Epidermal melanocyte (primary cell): ENCODE data around the gene CLIP1.
"Not testable (repeated sequence)": the region's sequence is repeated elsewhere in the genome, so short reads cannot be mapped to it uniquely, and the experiment has no call there.

Source experiments
- DNase-seq: peaks from one replicate; pipeline ENCODE4 v3.0.0; 2011; ENCODE audit warnings: low spot score; ENCODE audit not compliant: insufficient read length

The CLIP1 gene

DNA sequence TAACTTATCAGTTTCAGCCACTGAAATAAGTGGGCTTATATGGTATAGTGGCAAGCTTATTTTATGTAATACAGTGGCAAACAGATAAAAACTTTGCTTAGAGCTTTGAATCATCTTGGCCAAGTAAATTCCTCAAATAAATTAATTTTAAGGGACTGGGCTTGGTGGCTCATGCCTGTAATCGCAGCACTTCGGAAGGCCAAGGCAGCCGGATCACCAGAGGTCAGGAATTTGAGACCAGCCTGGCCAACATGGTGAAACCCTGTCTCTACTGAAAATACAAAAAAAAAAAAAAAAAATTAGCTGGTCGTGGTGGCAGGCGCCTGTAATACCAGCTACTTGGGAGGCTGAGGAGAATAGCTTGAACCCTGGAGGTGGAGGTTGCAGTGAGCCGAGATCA lies 24.5 kb downstream of the CLIP1 start:
- DNase-seq: not testable (repeated sequence)

DNA sequence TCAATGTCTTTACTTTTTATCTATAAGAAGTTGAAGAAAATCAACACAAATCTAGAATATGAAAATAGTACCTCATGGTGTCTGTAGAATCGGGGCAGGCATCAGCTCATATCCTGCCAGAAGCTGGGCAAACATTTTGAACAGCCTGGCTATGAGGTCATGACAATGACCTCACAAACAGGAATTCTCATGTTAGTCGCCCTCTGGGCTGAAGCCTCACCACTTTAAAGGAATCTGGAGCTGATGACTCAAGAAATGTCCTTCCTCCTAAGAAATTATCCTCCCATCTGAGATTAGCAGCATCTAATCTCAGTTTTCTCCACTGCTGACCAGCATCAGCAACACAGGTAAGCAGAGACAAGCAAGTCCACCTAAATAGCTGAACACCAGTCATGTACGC lies 27.1 kb downstream of the CLIP1 start:
- no peak for DNase-seq

DNA sequence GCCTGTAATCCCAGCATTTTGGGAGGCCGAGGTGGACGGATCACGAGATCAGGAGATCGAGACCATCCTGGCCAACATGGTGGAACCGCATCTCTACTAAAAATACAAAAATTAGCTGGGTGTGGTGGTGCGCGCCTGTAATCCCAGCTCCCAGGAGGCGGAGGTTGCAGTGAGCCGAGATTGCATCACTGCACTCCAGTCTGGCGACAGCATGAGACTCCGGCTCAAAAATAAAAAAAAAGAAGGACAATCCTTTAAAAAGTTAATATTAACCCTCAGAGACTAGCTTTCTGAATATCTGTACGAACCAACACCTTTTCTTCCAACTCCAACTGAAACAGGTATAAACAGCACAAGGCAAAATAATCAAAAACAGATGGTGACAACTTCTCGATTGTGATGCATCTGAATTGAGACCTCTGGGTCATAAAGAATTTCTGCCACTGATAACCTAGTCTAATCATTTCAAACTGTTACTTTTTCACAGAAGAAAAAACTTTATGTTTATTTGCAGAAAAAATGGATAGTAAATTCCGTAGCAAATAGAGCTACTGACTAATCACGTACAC lies 27.8 kb downstream of the CLIP1 start:
- DNase-seq: no peak

DNA sequence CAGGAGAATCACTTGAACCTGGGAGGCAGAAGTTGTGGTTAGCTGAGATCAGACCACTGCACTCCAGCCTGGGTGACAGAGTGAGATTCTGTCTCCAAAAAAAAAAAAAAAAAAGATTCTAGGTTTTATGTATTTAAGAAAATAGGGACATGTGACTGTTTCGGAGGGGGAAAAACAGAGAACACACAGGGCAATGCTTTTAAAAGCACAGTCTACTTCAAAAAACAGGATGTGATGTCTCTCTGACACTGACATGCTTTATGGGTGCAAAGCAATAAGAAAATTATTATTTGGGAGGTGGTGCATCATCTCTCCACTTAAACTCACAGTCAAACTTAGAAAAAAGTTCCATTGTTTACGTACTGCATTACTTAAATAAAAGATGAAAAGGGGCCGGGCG lies 28.7 kb downstream of the CLIP1 start:
- no peak for DNase-seq

DNA sequence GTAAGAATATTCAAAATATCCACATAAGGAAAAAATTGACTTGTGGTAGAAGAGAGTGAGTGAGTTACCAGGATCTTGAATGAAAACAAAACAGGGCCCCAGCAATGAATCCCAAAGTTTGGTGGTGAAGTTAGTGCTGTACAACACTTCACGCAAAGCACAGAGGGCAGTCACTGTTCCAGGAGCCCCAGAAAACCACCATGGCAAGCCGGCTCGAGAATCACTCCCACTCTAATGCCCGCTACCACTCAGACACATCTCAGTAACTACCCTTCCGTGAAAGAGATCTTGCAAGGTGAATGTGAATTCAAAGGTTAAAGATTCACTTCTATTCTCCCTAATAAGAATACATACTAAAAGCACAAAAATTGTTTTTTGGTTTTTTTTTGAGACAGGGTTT lies 30.1 kb downstream of the CLIP1 start:
- no peak for DNase-seq

DNA sequence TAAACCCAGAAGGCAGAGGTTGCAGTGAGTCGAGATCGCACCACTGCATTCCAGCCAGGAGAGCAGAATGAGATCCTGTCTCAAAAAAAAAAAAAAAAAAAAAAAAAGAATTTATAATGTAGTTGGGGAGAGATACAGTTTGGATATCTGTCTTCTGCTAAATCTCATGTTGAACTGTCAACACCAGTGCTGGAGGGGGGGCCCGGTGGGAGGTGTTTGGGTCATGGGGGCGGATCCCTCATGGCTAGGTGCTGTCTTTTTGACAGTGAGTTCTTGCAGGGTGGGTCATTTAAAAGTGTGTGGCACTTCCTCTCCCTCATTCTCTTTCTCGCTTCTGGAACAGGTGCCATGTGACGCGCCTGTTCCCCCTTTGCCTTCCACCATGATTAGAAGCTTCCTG lies 32.8 kb downstream of the CLIP1 start:
- DNase-seq: no peak

DNA sequence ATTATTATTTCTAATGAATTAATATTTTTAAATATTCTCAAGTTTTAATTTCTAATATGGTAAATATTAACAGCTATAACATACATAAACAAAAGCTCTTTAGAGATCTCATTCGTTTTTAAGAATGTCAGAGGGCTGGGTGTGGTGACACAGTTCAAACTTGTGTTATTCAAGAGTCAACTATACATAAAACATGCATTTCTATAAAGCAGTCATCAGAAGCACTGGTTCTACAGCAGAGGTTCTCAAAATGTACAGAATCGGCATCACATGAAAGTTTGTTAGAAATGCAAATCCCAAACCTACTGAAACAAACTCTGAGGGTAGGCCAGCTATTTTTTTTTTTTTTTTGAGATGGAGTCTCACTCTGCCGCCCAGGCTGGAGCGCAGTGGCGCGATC lies 34.6 kb downstream of the CLIP1 start:
- no peak for DNase-seq

DNA sequence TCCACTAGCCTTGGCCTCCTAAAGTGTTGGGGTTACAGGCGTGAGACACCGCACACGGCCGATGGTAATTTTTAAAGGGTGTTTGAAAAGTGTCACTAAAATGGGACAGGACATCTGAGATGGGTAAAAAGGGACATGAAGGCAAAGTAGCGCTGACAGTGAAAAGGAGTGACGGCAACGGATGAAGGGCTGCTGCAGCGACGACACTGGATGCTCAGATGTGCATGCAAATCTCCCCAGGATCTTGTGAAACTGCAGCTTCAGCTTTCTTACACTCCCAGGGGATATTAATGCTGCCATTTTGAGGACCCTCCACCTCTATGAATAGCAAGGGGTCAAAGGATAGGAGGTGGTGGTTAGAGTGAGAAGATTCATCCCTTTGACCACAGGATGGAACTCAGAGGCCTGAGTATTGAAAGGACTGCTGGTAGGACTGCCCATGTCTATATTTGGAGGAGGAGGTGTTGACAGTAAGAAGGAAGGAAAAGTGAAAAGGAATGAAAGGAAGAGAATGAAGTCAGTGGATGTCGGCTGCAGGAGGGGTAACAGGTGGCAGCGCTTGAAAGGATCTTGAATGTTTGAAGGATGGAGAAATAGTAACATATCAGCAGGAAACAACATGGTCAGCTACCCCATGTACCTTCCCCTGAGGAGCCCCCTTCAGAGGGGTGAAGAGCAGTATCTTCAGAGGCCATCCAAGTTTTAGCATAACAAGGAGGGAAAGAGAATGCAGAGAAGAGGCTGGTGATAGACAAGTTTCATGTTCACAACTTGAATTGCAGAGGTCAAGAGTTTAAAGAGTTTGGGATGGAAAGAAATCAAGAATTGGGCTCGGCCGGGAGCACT lies 37.1 kb downstream of the CLIP1 start:
- no peak for DNase-seq

DNA sequence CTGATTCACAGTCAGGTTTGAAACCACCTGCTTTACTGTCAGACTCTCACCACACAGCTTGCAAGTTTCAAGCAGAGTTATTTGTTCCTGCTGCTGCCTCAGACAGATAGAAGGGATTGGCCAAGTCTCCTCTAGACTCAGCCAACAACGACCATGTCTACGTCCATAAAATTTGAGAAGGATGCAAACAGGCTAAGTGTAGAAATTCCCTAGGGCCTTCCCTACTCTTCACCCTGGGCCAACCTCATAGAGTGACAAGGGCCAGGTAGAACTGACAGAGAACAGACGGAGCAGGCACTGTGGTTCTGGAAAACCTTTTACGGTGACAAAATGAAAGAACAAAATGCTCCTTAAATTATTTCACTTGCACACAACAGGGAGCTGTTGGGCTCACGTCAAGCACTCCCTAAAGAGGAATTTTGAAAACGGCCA lies 39.5 kb downstream of the CLIP1 start:
- DNase-seq: no peak

DNA sequence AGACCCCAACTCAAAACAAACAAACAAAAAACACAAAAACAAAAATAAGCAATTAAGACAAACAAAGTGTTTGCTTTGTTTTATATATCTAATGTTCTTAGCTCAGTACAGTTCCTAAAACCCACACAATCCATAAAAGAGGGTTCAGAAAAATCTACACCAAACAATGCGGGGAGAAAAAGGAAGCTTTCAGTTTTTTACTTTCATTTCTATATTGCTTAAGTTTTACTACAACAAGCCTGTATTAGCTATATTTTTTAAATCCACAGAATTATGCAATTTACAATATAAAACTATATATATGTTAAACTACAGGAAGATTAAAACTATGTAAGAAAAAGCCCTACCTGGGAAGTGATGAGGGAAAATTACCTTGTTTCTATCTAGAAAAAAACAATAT lies 41.4 kb downstream of the CLIP1 start:
- DNase-seq: no peak

DNA sequence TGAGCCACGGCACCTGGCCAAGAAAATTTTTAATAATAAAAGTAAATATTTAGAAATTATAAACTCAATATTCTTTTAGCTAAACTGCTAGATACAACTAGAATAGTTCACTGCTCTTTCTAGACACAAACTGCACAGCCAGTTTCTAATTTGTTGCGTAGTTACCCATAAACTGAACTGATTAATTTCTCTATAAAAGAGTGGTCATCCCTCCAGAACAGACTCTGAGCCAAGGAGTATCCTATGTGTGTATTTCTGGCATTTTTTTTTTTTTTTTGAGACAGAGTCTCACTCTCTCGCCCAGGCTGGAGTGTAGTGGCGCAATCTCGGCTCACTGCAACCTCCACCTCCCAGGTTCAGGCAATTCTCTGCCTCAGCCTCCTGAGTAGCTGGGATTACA lies 45.7 kb downstream of the CLIP1 start:
- not testable (repeated sequence) for DNase-seq

DNA sequence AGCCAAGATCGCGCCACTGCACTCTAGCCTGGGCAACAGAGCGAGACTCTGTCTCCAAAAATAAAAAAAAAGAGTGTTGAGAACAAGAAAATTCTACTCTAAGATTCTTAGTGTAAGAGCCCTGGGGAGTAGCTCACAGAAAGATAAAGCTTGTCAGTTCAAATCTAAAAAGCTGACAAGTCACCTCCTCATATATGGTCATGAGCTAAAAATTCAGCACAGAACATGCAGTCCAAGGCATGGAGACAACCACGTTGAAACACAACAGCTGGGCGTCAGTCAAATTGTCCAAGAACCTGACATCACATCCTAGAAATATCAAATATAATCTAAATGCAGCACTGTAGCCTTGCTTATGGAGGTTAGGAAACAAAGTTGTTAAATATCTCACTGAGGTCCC lies 47.8 kb downstream of the CLIP1 start:
- no peak for DNase-seq

DNA sequence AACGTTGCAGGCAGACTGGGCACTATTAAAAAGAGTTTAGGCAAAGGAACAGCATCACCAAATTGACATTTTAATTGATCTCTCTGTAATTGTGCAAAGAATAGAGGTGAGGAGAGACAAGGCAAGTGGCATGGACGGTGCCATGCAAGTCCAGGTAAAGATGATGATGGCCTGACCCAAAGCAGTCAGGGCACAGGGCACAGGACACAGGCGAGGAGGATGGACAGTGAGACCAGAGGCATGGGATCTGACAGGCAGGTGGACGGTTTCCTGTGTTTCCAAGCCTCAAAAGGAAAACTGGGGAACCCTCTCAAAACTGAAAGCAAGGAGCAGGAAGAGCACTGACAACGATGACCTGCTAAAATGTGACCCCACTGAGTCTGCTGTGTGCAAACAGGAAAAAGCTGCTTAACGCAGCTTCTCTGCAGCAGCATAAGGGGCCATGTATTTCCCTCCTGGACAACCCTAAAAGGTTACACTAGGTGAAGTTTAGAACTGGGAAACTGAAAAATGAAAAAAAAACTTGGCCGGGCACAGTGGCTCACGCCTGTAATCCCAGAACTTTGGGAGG lies 50.9 kb downstream of the CLIP1 start:
- DNase-seq: no peak

DNA sequence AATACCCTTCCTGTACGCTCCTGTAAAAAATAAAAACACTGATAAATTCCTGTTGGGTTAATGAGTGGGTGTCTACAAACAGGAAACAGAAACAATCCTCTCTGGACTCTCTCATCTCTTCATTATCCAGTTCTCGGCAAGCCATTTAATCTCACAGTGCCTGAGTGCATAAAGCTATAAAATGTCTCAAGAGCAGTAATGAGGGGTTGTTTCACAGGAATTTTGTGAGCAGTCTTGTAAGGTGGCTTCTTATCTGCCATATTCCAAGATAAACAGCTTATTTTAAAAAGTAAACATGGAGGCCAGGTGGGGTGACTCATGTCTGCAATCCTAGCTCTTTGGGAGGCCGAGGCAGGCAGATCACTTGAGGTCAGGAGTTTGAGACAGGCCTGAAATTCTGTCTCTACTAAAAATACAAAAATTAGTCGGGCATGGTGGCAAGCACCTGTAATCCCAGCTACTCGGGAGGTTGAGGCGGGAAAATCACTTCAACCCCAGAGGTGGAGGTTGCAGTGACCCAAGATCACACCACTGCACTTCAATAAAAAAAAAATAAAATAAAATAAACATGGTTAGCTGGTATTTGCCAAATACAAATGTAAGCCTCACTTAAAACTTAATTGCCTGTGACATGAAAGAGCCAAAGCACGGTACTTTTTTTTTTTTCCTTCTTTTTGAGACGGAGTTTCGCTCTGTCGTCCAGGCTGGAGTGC lies 54.0 kb downstream of the CLIP1 start:
- DNase-seq: no peak

DNA sequence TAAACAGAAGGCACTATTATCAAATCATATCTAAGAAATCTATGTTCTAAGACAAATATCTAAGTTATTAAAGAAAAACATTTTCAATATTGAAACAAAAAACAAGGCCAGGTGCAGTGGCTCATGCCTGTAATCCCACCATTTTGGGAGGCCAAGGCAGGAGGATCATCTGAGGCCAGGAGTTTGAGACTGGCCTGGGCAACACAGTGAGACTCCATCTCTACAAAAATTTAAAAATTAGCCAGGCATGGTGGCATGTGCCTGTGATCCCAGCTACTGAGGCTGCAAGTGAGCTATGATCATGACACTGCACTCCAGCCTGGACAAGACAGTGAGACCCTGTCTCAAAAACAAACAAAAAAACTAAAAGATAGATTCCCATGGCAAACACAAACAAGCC lies 54.8 kb downstream of the CLIP1 start:
- not testable (repeated sequence) for DNase-seq

DNA sequence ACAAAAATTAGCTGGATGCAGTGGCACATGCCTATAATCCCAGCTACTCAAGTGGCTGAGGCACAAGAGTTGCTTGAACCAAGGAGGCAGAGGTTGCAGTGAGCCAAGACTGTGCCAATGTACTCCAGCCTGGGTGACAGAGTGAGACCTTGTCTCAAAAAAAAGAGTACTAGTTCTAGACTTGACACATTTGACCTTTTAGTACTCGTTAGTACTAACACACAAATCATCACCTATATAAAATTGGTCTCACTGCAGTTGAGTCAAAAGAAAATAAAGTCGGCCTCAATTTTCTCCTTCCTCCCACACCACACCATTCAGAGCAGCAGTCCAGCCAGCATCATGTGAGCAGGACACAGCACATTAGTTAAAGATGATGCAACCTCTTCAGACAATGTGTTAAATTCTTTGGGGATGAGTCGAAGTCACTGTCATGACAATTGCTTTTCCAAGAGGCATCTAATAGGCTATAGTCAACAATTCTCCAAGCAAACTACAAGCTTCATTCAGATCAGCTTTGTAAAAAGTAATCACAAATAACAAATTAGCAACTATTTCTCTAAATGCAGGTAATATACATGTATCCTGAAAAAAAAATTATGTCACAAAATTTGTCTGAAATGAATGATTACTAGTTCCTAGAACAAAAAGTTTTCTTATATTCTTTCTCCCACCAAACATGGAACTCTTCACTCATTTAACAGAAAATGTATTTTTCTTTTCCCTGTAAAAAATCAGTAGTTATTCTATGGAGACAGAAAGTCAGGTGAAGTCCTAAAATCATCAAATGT lies 55.6 kb downstream of the CLIP1 start:
- peak; percentile 82 for DNase-seq

DNA sequence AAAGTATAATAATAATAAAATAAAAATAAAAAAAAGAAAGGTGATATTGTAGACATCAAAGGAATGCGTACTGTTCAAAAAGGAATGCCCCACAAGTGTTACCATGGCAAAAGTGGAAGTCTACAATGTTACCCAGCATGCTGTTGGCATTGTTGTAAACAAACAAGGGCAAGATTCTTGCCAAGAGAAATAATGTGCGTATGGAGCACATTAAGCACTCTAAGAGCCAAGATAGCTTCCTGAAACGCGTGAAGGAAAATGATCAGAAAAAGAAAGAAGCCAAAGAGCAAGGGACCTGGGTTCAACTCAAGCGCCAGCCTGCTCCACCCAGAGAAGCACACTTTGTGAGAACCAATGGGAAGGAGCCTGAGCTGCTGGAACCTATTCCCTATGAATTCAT lies 57.2 kb downstream of the CLIP1 start:
- DNase-seq: not testable (repeated sequence)

DNA sequence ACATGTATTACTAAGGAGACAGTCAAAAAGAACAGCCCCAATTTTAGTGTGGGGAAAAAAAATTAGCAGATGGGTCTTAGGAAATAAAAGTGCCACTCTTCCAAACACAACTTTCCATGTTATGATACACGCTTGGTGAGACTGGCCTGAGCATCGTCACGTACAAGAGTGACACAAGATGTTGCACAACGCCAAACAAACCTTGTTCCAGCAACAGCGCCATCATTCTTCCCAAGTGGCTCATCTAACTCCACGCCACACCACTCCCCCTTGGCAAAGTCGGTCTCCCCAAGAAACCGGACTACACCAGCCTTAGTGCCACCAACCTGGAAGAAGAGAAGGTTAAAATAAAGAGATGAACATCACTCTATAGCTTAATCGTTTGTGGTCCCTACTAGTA lies 58.7 kb downstream of the CLIP1 start:
- no peak for DNase-seq

DNA sequence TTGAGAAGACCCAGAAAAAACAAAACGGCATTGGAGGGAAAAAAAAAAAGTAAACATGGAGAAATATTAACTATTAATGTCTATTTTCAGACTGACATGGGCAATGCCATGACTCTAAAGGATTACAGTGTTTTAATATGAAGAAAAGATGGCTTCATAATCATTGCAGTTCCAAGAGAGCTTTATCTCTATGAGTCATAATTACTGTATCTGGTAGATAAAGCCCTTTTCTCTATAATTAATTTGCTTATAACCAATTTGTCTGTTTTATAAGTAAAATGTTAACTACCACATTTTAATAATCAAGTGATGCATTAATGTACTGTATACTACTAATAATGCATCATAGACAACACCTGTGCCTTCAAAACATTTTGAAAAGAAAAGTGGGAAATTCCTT lies 59.7 kb downstream of the CLIP1 start:
- DNase-seq: no peak

DNA sequence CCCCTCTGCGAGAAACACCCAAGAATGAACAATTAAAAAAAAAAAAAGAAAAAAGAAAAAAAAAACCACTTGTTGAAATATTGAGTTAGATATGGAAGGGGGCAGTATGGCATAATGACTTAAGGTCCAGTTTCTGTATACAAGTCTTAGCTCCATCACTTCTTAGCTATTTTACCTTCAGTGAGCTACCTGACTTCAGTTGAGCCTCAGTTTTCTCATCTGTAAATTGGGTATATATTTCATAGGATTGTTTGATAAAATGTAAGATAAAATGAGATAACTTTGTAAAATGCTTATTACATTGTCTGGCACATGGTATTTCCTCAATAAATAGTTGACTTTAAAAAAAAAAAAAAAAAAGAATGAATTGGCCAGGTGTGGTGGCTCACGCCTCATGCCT lies 64.1 kb downstream of the CLIP1 start:
- not testable (repeated sequence) for DNase-seq

DNA sequence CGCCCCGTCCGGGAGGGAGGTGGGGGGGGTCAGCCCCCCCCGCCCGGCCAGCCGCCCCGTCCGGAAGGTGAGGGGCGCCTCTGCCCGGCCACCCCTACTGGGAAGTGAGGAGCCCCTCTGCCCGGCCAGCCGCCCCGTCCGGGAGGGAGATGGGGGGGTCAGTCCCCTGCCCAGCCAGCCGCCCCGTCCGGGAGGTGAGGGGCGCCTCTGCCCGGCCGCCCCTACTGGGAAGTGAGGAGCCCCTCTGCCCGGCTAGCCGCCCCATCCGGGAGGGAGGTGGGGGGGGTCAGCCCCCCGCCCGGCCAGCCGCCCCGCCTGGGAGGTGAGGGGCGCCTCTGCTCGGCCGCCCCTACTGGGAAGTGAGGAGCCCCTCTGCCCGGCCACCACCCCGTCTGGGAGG lies 64.9 kb downstream of the CLIP1 start:
- not testable (repeated sequence) for DNase-seq
